Stimulated activated CD4-positive, alpha-beta T cell treated with anti-CD3 and anti-CD28 coated beads, Interleukin-12 subunit alpha, Interleukin-12 subunit beta, amount 100 ng/mL, for 4 hours (primary cell): Measurements from ENCODE around the gene SMG1.

ENCODE experiments used
- DNase-seq: peaks from one replicate; pipeline ENCODE4 v3.0.0-alpha.2; 2020

Gene SMG1

DNA sequence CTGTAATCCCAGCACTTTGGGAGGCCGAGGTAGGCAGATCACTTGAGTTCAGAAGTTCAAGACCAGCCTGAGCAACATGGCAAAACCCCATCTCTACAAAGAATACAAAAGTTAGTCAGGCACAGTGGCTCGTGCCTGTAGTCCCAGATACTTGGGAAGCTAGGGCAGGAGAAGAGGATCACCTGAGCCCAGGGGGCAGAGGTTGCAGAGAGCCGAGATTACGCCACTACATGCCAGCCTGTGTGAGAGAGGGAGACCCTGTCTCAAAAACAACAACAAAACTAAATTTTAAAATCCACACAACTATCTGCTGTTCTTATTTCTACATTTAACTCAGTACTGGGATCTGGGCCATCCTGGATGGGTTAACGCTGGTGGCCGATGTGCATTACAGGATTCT lies 83.6 kb downstream of the SMG1 start:
- DNase-seq: no peak

DNA sequence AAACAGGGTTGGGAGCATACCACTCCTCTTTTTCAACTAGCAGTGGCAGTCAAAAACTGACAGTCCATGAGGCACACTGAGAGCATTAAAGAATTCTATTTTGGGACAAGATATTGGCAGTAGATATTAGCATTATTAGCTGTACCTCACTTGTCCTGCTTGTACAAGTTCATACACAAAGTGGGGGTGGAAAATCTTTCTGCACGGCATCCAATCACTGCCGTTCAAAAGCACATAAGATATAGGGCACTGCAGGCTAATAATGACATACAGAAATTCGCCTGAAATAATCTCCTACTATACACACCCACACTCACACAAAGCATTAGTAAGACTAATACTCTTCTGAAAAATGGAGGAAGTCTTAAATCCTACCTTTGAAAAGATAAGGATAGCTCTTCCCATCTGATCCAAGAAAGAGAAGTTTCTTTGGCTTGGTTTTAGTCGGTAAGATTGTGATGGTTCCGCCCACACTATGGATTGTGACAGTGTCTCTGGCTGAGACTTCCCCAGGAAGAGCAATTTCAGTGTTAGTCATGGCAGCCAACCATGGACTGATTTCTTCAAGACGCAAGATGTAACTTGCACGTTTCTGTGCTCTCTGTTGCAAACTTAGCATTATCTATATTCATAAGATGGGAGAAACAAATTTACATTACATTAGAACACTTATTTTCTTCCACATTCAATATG lies 84.2 kb downstream of the SMG1 start:
- DNase-seq: no peak

DNA sequence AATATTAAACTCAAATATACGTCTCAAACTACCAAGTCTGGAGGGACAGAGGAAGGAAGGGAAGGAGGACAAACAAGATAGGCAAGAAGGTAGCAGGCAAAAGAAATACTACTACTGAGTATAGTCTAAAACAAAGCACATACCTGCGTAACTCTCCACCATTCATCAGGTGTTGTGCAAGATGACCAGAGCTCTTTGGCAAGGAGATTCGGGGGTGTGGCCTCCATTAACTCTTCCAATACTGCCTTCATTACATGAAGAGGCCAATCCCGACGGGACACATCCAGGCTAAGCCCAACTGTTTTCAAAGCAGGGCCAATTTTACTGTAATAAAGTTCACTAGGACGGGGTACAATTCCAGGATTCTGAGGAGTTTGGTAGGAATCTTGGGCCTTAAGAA lies 86.7 kb downstream of the SMG1 start:
- no peak for DNase-seq

DNA sequence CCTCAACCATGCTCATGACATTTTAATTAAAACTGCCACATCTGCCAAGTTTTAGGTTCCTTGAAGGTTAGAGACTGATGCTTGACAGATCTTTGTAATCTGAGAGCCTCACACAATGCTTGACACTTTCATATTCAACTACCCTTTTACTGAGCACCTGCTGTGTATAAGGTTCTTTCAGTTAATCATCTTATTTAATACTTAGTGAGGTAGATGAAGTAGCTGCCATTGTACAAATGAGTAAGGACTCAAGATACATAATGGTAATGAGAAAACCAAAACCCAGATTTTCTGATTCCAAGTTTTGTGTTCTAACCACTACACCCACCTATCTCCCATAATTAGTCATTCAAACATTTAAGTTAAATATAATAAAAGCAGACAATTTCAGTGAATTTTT lies 89.5 kb downstream of the SMG1 start:
- DNase-seq: no peak

DNA sequence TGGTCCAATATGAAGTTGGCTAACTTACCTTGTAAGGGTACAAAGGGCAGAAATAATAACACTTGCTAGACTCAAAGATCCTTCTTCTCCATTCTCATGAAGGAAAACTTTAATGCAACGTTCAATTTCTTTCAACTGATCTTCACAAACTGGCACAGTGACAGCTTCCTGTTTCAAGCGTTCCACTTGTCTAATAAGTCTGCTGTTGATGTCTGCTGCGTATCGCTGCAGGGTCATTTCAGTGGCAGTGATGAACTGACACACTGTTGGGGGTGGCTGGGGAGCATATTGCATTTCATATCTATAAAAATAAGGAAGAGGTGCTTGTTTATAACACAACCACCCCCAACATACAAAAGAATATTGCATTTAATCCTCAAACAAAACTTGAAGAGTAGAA lies 91.3 kb downstream of the SMG1 start:
- no peak for DNase-seq

DNA sequence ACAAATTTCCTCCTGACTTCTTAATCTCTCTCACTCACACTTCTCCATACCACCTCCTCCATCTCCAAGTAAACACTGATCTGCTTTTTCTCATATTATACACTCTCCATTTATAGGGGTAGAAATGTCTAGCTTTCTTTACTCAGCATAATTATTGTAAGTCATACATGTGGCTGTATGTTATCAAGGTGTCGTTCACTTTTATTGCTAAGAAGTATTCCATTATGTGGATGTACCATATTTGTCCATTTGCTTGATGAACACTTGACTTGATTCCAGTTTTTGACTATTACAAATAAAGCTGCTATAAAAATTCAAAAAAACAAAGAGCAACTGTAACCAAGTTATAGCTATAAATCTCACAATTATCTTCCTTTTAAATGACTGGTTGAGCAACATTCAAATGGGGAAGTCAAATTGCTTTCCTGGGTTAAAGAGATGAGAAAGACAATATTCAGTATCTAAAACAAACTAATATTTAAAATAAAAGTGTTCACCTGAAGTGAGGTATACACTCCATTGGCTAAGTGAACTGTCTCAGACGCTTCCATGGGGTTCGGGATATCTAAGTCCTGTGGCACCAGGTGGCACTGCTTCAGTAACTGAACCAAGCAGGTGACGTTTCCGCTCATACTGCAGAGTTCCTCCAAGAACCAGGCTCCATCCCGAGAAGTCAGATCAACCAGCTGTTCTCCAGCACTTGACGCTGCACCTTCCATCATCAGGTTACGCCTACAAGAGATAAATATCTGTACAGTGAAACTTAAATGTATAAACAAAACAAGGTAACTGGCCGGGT lies 92.3 kb downstream of the SMG1 start:
- no peak for DNase-seq

DNA sequence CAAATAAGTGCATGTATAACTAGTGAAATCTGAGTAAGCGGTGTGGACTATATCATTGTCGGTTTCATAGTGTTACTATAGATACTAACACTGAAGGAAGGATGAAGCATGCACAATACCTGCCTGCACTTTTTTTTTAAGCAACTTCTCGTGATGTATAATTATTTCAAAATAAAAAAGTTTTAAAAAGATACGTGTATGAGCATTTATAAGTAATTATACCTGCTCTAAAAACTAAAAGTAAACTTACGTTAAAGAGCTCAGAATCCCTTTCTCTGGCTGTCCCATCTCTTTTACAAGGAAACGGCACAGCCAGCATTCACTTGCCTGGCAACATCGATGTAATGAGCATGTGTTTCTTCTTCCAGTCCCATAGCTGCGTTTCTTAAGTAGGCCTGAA lies 93.6 kb downstream of the SMG1 start:
- DNase-seq: no peak

DNA sequence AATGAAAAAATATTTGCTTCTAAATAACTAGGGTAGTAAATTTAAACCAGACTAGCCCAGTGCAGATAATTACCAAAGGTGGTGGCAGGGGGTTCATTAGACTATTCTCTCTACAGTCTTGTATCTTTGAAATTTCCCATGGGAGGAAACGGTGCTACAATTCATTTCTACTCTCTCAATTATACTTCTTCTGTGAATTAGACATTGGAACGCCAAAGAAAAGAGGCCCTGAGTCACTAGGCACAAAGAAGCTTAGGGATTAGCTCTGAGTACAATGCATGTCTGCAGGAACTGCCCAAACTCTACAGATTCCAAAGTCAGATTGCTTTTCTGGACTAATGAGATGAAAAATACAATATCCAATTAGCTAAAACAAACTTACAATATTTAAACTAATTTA lies 94.2 kb downstream of the SMG1 start:
- DNase-seq: no peak

DNA sequence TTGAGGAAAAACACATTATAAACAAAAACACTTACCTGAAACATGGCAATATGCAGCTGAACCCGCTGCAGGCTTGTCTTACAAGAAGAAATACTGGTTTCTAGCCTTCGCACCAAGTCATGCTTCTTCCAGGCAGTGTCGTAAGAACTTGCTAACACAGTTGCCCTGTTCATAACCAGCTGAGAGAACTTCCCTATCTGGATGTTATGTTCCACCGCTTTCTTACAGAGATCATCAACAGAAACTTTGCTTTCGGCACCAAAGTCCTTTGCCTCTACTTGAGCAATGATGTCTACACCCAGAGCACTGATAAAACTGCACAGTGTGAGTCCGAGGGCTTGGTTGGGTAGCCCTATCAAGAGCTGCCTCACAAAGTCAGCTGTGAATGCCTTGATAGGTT lies 97.0 kb downstream of the SMG1 start:
- DNase-seq: no peak

DNA sequence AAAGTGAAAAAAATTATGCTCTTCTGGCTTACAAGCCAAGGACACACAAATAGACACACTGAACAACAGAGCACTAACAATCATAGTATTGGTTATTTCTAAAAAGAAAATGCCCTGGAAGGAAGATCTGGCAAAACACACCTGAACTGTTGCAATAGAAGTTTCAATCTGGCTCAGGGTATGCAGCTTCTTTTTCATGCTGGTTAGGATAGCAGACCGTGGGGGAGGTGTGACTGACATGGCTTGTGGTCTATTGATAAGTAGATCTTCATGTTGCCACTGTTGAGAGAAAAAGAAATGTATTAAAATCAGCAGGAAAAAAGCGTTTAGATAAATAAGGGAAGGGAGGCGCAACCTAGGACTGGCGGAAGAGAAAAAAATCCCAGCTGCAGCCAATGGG lies 98.3 kb downstream of the SMG1 start:
- DNase-seq: no peak

DNA sequence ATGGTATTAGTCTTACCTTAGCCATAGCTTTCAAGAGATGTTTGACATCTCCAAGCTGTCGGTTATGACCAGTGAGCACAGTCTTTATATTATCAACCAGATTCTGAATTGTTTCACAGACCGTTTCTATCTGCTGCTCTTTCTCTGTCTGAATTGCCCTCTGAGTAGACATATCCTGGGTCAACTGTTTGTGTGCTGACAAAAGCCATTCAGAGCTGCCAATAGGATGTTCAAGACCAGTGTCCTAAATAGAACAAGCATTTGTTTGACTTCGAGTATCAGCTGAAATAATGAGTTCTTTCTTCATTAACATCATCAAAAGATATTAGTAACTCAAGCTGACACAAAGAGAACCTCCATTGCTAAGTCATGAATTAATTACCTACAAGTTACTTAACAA lies 109.9 kb downstream of the SMG1 start:
- DNase-seq: no peak

DNA sequence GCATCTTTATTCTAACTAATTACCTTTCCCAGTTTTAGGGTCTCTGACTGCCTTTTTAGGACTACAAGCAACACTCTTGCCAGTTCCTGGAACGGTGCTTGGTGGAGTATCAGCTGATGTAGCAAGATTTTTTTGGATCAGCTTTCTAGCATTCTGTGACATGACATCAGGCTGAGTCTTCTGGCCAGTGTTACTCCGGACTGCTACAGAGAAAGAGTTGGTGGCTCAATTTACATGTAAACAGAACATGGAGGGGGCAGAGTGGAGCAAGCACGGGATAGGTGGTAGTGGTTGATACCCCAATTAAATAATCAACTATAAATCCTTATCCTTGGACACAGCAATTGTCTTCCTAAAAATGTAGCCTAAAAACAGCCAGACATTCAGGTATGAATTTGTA lies 114.3 kb downstream of the SMG1 start:
- DNase-seq: no peak

DNA sequence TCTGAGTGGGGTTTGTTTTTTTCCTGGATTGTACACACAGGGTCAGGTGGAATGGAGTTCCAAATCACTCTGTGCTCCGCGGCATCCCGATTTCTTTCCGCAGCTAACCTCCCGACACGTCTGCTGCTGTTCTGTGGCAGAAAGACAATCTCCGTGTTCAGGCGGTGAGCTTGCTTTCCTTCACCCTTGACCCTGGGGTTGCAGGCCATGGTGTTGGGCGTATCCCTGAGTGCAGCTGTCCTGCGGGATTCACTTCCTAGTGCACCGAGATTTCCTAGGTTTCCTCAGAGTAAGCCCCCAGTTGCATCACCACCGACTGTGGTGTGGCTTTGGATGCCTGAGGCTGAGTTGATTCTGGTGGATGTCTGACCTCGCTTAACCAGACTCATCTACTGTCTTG lies 117.0 kb downstream of the SMG1 start:
- no peak for DNase-seq

DNA sequence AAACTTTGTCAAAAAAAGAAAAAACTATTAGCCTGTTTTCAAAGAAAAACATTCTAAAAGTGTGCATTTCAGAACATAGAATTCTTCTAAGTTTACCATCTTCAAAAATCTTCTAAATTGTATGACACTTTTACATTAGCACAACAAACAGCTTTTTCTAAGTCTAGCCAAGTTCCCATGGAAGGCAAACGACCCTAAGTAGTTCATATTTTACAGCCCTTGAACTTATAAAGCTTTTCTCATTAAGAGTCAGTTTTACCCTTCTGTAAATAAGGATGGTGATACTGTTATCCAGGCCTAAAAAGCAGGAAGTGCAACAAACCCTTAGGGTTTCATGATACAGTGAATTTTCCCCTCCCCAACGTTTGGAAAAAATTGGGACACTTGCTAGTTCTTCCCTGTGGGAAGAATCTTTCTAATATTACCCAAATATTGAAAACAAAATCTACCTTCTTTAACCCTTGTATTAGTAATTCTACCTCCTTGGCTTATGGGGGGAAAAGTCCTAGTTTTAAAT lies 120.9 kb downstream of the SMG1 start:
- no peak for DNase-seq

DNA sequence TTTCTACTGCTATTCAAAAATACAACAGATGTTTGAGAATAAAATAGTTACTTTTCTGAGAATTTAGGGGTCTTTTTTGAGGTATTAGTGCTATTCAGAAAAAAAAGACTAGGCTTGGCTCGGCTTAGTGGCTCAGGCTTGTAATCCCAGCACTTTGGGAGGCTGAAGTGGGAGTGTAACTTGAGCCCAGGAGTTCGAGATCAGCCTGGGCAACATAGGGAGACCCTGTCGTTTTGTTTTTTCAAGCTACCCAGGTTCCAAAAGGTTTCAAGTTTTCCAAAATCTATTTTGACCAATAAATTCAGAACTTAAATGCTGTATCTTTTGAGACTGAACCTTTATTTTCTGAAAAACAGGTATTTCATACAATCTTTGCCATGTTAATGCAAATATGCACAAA lies 121.7 kb downstream of the SMG1 start:
- DNase-seq: no peak

DNA sequence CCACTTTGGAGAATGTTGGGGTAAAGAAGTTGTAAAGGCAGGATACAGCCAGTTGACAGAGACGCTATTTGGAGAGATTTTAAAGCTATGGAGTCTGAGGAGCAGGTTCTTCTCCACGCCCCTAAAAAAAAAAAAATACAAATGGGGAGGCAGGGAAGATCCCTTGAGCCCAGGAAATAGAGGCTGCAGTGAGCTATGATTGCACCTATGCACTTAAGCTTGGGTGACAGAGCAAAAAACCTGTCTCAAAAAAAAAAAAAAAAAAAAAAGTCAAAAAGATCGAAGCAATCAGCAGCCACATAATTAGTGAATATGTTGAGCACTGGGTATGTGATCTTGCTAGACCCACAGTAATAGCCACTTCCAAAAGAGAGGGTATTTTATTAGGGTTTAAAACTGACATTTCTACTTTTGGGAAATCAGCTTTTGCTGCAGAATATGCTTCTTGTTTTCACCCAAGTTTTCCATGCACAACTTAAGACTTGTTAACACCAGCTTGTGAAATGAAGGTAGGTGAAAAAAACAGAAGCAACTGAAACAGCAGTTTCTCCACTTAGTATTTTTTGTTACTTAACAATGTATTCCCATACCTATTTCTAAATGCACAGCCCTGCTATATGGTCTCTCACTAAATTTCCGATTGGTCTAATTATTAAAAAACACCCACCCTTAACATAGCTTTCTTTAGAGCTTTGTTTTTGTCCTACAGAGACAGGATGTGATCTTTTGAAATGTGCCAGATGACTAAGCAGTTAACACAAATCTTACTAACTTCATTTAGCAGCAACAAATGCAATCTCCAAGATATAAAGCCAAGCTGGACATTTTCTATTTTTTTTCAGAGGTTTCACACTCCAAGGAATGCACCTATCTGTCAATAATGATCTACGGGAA lies 122.4 kb downstream of the SMG1 start:
- no peak for DNase-seq

DNA sequence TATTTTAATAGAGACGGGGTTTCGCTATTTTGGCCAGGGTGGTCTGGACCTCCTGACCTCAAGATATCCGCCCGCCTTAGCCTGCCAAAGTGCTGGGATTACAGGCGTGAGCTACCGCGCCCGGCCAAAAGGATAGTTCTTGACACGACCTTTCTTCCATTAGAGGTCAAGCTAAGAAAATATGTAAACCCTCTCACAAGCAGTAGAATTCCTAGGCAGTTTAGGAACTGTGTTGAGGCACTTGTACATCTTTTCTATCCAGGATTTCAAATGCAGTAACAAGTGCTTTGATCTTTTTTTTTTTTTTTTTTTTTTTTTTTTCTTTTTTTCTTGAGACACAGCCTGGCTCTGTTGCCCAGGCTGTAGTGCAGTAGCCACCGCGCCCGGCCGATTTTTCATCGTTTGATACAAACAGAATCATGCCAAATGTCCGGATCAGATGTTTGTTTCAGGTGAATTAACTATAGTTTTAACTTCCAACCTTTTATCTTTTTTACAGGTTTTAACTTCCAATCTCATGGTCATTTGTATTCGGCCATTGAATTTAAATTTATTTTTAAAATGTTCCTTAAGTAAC lies 123.4 kb downstream of the SMG1 start:
- DNase-seq: no peak

DNA sequence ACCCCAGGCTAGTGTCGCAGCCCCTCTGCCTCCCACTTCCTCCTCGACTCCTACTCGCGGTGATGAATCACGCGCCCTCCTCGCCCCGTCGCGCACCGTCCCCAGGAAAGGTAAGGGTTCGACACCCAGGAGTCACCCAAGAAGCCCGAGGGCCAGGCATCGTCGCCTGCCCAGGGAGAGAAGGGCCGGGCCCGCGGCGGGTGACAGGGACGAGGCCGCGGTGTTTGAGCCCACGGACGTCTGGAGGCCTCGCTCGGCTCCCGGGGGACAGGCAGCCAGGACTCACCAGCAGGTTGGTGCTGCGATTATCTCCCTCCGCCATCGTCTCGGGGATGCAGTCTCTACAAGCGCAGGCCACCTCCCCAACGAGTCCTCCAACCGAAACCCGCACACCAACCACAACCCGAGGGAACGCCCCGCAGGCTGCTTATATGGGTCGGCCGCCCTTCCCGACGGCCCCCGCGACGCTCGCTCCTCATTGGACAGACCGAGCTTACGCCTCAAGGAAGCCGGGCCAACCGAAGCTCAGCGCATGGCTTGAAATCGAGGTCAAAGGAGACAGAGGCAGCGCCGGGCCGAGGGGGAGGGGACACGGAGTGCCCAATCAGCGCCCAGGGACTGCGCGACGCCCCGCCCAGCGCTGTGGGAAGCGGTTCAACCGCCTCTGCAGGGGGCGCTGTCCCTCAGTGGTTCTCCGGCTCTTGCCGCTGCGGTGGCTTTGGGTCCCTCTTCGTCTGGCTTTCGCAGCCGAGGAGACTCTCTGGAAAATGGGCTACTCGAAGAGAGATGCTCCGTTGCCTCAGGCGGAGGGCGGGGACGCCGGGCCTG lies 124.8 kb downstream of the SMG1 start, which contains the start of gene ARL6IP1:
Gene ARL6IP1 (minus strand): TSS at position 405 of the 828 bp plus-strand sequence. CDS start 83 bp downstream, at position 322.
- peak; percentile 98 for DNase-seq

DNA sequence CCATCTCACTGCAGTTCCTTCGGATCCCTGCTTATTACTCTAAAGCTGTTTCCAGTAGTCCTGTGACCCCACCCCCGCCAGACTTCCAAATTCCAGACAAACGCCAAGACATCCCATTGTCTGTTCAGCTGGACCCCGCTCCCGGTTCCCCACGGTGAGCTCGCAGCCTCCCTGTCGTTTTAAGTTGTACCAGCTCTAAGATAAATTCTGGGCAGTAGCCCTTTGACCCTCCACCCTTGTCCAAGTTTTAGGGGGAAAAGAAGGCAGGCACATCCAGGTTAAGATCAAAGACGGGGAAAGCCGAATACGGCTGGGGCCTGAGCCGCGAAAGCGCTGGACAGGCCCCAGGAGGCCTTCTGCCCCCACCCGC lies 125.4 kb downstream of the SMG1 start:
- DNase-seq: no peak

DNA sequence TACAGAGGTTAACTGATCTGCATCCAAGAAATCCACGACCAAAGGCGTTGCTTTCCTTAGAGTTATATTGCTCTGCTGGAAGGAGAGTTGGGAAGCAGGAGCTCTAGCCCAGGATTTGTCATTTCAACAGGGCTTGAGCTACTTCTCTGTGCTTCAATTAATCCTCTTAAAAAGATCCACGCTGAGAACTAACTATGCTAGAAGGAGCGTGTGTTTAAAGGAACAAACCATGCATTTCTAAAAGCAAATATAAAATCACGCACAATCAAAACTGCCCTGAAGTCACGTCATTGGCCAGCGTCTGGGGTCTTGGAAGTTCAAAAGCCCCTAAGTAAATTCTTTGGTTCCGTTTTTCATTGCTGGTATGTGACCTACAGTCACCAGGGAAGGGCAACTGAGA lies 125.9 kb downstream of the SMG1 start:
- DNase-seq: no peak

DNA sequence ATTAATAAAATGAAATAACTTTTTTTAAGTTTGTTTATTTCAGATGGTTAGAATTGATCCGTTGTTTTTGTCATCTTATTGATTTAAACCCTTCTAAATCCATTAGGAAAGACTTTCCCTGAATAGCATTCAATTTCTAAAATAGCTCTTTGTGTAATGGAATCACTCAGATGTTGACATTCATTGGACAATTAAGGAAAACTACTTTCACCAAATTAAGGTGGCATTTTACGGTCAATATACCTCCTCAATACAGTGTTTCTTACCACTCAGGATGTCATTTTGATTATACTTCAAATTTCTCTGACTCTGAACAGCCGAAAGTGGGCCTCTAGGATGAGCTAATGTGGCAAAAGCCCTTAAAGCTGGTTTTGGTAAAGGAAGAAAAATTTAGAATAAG lies 126.7 kb downstream of the SMG1 start:
- no peak for DNase-seq

DNA sequence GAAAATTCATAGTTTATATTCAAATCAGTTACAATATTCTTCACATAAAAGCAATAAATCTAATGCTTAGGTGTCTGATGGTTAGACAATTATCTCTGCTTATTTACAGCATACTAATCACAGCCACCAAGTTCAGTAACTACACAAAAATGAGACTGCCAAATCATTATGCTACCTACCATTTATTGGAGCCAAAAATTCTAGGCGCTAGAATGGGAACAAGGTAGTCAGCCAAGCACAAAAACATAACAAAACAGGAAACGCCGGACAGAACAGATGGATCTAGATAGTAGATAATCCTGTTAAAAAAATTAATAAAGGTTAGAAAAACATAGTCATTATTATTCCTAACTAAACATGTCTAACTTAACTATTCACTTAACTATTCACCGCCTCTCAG lies 128.5 kb downstream of the SMG1 start:
- DNase-seq: no peak
